Neural progenitor cell (in vitro differentiated cells): Measurements from ENCODE around the gene TMEM273. TPM values are rescaled to one million over a fixed set of nuclear protein-coding genes. Genes with fewer than 3 reads are reported as not detected.

ENCODE experiments used
- DNase-seq: peaks from one replicate; pipeline ENCODE4 v3.0.0-alpha.2; 2016; ENCODE audit warnings: low spot score
- H2AFZ ChIP-seq: fragments of 200-600 bp; sonication (generic); replicated peaks from 2 replicates; pipeline ENCODE4 v1.6.1; 2016; ENCODE audit warnings: antibody characterized with exemption
- H3F3A ChIP-seq: fragments of 200-600 bp; sonication (generic); 2 replicates; pipeline ENCODE4 v1.6.1; 2016; ENCODE audit warnings: antibody characterized with exemption, low read depth
- H3K27ac ChIP-seq: fragments of 200-600 bp; sonication (generic); 2 replicates; pipeline ENCODE4 v1.5.1; 2016; ENCODE audit warnings: mild to moderate bottlenecking
- H3K27me3 ChIP-seq: fragments of 200-600 bp; sonication (generic); 2 replicates; pipeline ENCODE4 v1.6.1; 2016; ENCODE audit warnings: mild to moderate bottlenecking, moderate library complexity
- H3K36me3 ChIP-seq: fragments of 200-600 bp; sonication (generic); 2 replicates; pipeline ENCODE4 v1.5.1; 2016
- H3K4me1 ChIP-seq: fragments of 200-600 bp; sonication (generic); 2 replicates; pipeline ENCODE4 v1.6.1; 2016; ENCODE audit warnings: mixed run types
- H3K4me2 ChIP-seq: fragments of 200-600 bp; sonication (generic); 2 replicates; pipeline ENCODE4 v1.6.1; 2016
- H3K4me3 ChIP-seq: fragments of 200-600 bp; sonication (generic); 2 replicates; pipeline ENCODE4 v1.5.1; 2016
- H3K79me2 ChIP-seq: fragments of 200-600 bp; sonication (generic); 2 replicates; pipeline ENCODE4 v1.6.1; 2016; ENCODE audit warnings: low read depth
- H3K9ac ChIP-seq: fragments of 200-600 bp; sonication (generic); 2 replicates; pipeline ENCODE4 v1.6.1; 2016
- H3K9me3 ChIP-seq: fragments of 200-600 bp; sonication (generic); 2 replicates; pipeline ENCODE4 v1.5.1; 2016; ENCODE audit warnings: low read depth
- H4K20me1 ChIP-seq: fragments of 200-600 bp; sonication (generic); 2 replicates; pipeline ENCODE4 v1.6.1; 2016; ENCODE audit warnings: low read depth
- H3K27ac Mint-ChIP-seq: 3 replicates; pipeline ENCODE4 v1.8.0; 2021; ENCODE audit warnings: mixed read lengths
- H3K27me3 Mint-ChIP-seq: 2 replicates; pipeline ENCODE4 v1.8.0; 2022; ENCODE audit warnings: low read depth, mild to moderate bottlenecking, inconsistent platforms, moderate library complexity, mixed read lengths; ENCODE audit not compliant: insufficient read depth
- H3K36me3 Mint-ChIP-seq: 3 replicates; pipeline ENCODE4 v1.8.0; 2021; ENCODE audit warnings: mixed read lengths
- H3K4me1 Mint-ChIP-seq: 3 replicates; pipeline ENCODE4 v1.8.0; 2021; ENCODE audit warnings: mixed read lengths
- H3K4me3 Mint-ChIP-seq: 3 replicates; pipeline ENCODE4 v1.8.0; 2021; ENCODE audit warnings: mild to moderate bottlenecking, moderate library complexity, mixed read lengths
- H3K9me3 Mint-ChIP-seq: 3 replicates; pipeline ENCODE4 v1.8.0; 2020; ENCODE audit warnings: mixed read lengths
- EZH2 ChIP-seq: fragments of 200-600 bp; sonication (generic); IDR thresholded peaks from 2 replicates; pipeline ENCODE4 v1.6.1; 2017; ENCODE audit warnings: antibody characterized with exemption, mild to moderate bottlenecking, moderate library complexity
- EZH2phosphoT487 ChIP-seq: fragments of 200-600 bp; sonication (generic); IDR thresholded peaks from 2 replicates; pipeline ENCODE4 v1.6.1; 2017; ENCODE audit warnings: antibody characterized with exemption
- total RNA-seq: library from RNA; depleted of rRNA; stranded (reverse); fragments of >200 nt; gene quantifications from 2 replicates; pipeline ENCODE4 v1.2.3, GENCODE V29; 2015; ENCODE audit warnings: low replicate concordance
- TF ChIP-seq, protein P1 (sequence below): fragments of 200-600 bp; sonication (generic); IDR thresholded peaks from 2 replicates; pipeline ENCODE4 v1.5.1; 2017; ENCODE audit warnings: antibody characterized with exemption, mild to moderate bottlenecking

TMEM273 gene, protein sequence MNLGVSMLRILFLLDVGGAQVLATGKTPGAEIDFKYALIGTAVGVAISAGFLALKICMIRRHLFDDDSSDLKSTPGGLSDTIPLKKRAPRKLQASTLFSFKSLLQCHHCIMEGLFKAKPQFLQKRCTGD
- total RNA-seq: not detected in 2 replicates

DNA sequence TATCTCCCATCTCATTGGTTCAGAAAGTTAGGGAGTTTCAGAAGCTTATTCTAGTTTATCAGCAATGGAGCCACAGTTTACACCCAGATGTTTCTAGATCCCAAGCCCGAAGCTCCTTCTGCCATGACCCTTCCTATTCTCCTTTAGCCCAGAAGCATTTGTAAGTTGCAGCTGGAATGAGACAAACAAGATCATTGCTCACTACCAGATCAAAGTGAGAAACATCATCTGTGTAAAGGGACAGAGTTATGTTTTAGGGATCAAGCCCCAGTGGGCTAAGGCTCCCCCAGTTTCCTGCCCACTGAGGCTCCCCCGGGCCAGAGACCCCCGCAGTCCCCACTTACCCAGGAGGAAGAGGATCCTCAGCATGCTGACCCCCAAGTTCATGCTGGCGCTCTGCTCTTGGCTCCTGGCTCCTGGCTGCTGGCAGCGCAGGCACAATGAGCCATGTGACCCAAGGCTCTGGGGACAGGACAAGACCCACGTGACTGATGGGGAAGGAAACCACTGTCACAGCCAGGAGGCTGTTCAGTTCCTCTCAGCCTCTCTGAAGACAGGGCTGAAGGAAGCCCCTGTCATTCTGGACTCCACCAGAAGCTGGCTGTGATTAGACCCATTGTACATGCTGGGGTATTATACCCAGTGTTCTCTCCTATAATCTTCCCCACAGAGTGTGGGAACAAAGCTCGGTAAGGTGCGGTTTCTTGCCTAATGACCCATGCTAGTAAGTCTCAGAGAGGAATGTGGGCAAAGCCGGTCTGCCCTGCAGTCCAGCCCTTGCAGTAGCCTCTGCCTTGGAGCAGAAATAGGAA is at the start of gene TMEM273:
TMEM273 (minus strand) TSS at position 442 of the 812 bp plus-strand sequence; CDS start at position 387, 55 bp downstream.
- Histone ChIP-seq H3K27ac (no peak within 1 kb of the TSS), H3K79me2 (no peaks in the 10 kb centered on the region), H2AFZ (no peak within 1 kb of the TSS), H3K36me3 (no peaks in the 10 kb centered on the region), H3K9me3 (no peaks in the 10 kb centered on the region), H3K27me3 (no peaks in the 10 kb centered on the region), H3K4me3 (no peak within 1 kb of the TSS), H3F3A (no peaks in the 10 kb centered on the region), H3K4me1 (peaks cover 8% of the 10 kb centered on the region), H3K4me2 (peak within 1 kb of the TSS; percentile 31), H3K9ac (no peak within 1 kb of the TSS), H4K20me1 (no peaks in the 10 kb centered on the region)
- Mint-ChIP-seq H3K36me3 (no peaks in the 10 kb centered on the region), H3K4me1 (peaks cover 7% of the 10 kb centered on the region), H3K27me3 (no peaks in the 10 kb centered on the region), H3K9me3 (no peaks in the 10 kb centered on the region), H3K4me3 (no peak within 1 kb of the TSS), H3K27ac (no peak within 1 kb of the TSS)
- TF ChIP-seq, protein P1, sequence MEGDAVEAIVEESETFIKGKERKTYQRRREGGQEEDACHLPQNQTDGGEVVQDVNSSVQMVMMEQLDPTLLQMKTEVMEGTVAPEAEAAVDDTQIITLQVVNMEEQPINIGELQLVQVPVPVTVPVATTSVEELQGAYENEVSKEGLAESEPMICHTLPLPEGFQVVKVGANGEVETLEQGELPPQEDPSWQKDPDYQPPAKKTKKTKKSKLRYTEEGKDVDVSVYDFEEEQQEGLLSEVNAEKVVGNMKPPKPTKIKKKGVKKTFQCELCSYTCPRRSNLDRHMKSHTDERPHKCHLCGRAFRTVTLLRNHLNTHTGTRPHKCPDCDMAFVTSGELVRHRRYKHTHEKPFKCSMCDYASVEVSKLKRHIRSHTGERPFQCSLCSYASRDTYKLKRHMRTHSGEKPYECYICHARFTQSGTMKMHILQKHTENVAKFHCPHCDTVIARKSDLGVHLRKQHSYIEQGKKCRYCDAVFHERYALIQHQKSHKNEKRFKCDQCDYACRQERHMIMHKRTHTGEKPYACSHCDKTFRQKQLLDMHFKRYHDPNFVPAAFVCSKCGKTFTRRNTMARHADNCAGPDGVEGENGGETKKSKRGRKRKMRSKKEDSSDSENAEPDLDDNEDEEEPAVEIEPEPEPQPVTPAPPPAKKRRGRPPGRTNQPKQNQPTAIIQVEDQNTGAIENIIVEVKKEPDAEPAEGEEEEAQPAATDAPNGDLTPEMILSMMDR: no peak
- TF ChIP-seq EZH2phosphoT487: no peak
- TF ChIP-seq EZH2: no peak
- peak; percentile 65 for DNase-seq

DNA sequence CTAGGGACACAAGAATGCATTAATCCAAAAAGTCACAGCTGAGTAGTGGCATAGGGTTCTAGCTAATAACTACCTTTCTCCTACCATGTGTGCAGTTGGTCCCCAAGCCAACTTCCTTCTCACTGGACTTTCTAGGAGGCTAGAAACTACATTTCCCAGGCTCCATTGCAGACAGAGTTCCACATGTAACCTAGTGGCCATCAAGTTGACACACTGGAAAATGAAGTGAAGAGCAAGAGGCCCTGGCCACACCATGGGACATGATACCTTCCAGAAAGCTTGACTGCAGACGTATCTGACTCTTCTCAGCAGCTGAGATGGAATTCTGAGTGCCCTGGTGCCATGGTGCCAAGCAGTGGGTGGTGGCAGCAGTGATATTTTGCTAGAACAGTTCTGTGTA is 49.8 kb upstream of the TMEM273 start:
- Mint-ChIP-seq H3K4me3 (no peak overlapping the region), H3K27ac (no peak overlapping the region), H3K4me1 (peaks cover under 1% of the 10 kb centered on the region), H3K9me3 (no peaks in the 10 kb centered on the region), H3K36me3 (no peaks in the 10 kb centered on the region), H3K27me3 (no peaks in the 10 kb centered on the region)
- Histone ChIP-seq H3F3A (peaks cover under 1% of the 10 kb centered on the region), H3K4me1 (no peaks in the 10 kb centered on the region), H3K27ac (no peak overlapping the region), H3K4me3 (no peak overlapping the region), H3K79me2 (no peaks in the 10 kb centered on the region), H3K27me3 (peaks cover 46% of the 10 kb centered on the region), H3K9me3 (no peaks in the 10 kb centered on the region), H3K4me2 (no peak overlapping the region), H3K36me3 (no peaks in the 10 kb centered on the region), H2AFZ (no peak overlapping the region), H3K9ac (no peak overlapping the region), H4K20me1 (no peaks in the 10 kb centered on the region)
- TF ChIP-seq EZH2: no peak
- TF ChIP-seq, protein P1: no peak
- no peak for TF ChIP-seq EZH2phosphoT487
- no peak for DNase-seq

DNA sequence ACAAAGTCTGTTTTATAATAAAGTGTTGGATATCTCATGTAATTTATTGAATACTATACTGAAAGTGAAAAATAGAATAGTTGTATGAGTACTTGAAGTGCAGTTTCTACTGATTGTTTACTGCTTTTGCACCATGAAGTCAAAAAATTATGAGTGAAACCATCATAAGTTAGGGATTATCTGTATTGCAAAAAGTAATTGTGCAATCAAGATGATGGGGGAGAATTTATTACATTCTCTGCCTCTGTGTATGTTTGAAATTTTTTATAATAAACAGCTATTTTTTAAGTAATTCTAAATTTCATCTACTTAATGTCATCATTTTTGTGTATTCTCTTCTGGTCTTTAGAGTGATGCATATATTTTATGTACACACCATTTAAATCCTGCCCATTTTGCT is 47.2 kb upstream of the TMEM273 start:
- H3F3A ChIP-seq: no peaks in the 10 kb centered on the region
- H3K4me3 ChIP-seq: no peak overlapping the region
- no peaks in the 10 kb centered on the region for H3K36me3 Mint-ChIP-seq
- no peak overlapping the region for H3K4me3 Mint-ChIP-seq
- no peaks in the 10 kb centered on the region for H3K9me3 ChIP-seq
- H3K27me3 ChIP-seq: peaks cover 22% of the 10 kb centered on the region
- peaks cover 6% of the 10 kb centered on the region for H3K4me1 ChIP-seq
- H3K9ac ChIP-seq: no peak overlapping the region
- H3K4me2 ChIP-seq: no peak overlapping the region
- H3K4me1 Mint-ChIP-seq: no peaks in the 10 kb centered on the region
- no peak overlapping the region for H3K27ac Mint-ChIP-seq
- no peak for TF ChIP-seq EZH2phosphoT487
- no peak for TF ChIP-seq EZH2
- TF ChIP-seq, protein P1: no peak
- DNase-seq: no peak
- H4K20me1 ChIP-seq: no peaks in the 10 kb centered on the region
- no peaks in the 10 kb centered on the region for H3K9me3 Mint-ChIP-seq
- H3K36me3 ChIP-seq: no peaks in the 10 kb centered on the region
- no peaks in the 10 kb centered on the region for H3K79me2 ChIP-seq
- H3K27me3 Mint-ChIP-seq: no peaks in the 10 kb centered on the region
- no peak overlapping the region for H3K27ac ChIP-seq
- no peak overlapping the region for H2AFZ ChIP-seq
